ENCODE measurements around the gene LBHD2.

The LBHD2 gene

GRCh38 chr14:103134919-103135318 is 50.9 kb downstream of the LBHD2 start:
- DNase-seq: no peak

- no peak for DNase-seq
Measured at GRCh38 chr14:103135333-103136260, 51.6 kb downstream of the LBHD2 start.

- no peak for DNase-seq
Measured at GRCh38 chr14:103136388-103137271, 52.6 kb downstream of the LBHD2 start.

GRCh38 chr14:103137689-103138300 is 53.8 kb downstream of the LBHD2 start:
- DNase-seq: no peak

GRCh38 chr14:103138301-103139131 is 54.5 kb downstream of the LBHD2 start:
- DNase-seq: no peak

GRCh38 chr14:103139132-103140025 is 55.4 kb downstream of the LBHD2 start:
- DNase-seq: no peak
